ENCODE results near the gene ATP6V1G3.
A peak's percentile ranks its signal among the peaks of the same experiment; 100 is the strongest.
"Not testable (repeated sequence)": the region's sequence is repeated elsewhere in the genome, so short reads cannot be mapped to it uniquely, and the experiment has no call there.

The ATP6V1G3 gene

DNA sequence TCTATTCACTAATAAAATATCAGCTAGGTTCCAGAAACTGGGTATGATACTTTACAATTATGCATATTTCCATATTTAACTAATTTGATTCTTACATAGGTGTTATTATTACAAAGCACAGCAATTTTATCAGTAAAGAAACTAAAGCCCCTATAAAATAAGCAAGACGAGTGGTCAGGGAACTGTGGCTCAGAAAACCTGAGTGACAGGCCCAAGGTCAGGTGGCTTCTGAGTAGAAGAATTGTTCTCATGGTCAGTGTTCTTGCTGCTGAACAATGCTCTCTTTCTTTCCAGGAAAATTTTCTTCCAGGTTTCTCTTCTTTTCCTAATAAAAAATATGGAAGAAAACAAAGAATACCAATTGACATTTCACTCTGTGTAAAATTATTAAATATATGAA, 2.2 kb upstream of the ATP6V1G3 start:
- DNase-seq (ENCODE audit: low read depth) = no peak

DNA sequence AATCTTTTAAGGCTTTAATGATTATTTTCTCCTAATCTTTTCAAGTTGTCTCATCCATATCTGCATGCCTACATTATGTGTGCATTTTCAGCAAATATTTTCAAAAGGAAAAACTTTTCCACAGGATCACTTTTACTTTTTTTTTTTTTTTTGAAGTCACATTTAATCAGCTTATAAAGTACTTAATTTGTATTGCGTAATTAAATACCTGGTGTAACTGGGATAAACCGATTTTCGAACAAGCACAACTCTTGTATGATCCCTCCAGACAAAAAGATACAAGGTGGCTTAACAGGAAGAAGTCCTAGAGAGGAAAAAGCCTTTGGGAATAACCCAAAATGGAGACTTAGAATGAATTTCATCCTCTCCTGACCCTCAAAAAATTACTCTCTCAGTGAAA, 1.3 kb upstream of the ATP6V1G3 start:
- DNase-seq (ENCODE audit: low read depth) = no peak

GRCh38 chr1:198538579-198539364, 1.7 kb downstream of the ATP6V1G3 start:
- DNase-seq (ENCODE audit: low read depth) = no peak

DNA sequence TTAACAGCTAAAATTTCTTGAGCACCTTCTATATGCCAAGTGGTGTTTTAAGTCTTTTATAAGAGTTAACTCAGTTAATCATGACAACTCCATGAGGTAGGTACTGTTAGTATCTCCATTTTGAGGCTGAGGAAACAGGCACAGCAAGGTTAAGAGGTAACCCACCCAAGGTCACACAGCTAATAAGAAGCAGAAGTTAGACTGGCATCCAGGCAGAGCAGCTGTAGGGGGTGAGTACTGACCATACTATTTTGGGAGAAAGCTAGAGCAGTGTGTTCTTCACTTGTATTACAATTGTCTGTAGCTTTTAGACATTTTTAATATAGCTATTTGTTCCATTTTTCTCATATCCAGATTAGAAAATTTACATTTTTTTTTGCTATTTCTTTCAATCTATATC, 4.8 kb downstream of the ATP6V1G3 start:
- no peak for DNase-seq (ENCODE audit: low read depth)

- no peak for DNase-seq (ENCODE audit: low read depth)
Measured at GRCh38 chr1:198534548-198535418, 5.7 kb downstream of the ATP6V1G3 start.

DNA sequence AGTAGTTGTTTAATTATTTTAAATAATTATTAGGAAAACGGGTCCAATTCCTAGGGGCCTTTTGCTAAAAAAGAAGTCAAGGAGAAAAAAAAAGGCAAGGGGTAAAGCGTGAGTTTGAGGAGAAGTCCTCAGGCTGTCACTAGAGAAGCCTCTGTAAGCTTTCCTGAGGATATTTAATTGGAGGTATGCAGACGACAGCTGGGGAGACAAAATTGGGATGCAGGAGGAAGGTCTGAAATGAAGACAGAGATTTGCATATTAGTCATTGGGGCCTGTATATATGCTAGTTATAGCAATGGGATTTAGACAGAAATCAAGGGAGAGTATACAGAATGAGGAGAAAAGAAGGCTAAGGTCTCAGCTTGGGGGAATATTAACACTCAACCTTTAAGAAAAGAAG, 8.6 kb downstream of the ATP6V1G3 start:
- no peak for DNase-seq (ENCODE audit: low read depth)

GRCh38 chr1:198530953-198531352, 9.5 kb downstream of the ATP6V1G3 start:
- no peak for DNase-seq (ENCODE audit: low read depth)

- peak; percentile 79 for DNase-seq (ENCODE audit: low read depth)
Measured at GRCh38 chr1:198529414-198529813, 11.1 kb downstream of the ATP6V1G3 start.

DNA sequence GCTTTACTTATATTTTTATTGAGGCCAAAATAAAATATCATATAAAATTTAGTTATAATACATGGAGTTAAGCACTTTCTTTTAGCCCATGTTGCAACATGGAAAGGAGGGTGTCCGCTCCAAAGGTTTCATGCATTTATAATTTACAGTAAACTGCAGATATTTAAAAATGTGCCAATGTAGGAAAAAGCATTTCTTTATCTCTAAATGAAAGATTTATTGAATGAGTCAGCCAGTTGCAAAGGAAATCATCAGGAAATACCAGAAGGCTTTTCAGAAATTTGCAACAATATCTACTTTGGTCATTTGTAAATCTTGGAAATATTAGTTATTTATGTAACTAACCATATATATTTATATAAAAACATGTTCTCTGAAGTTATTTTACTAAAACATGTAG, 12.1 kb downstream of the ATP6V1G3 start:
- peak; percentile 10 for DNase-seq (ENCODE audit: low read depth)

DNA sequence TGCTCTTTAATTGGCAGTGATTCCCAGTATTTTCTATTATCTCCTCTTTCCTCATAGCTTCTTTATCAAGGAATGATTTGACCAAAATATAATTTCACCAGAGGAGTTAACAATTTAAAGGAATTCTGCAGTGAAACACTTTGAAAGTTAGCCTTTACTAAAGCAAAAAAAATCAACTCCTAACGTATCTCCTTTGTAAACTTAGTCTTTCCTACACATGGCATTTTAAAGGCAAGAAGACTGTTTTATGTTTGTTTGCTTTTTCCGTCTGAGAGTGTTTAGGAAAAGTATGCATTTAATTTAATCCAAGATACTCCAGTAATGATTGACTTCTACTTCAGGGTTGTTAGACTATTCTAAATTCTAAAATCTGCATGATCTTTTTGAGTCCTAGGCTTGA, 15.9 kb downstream of the ATP6V1G3 start:
- DNase-seq (ENCODE audit: low read depth) = no peak

DNA sequence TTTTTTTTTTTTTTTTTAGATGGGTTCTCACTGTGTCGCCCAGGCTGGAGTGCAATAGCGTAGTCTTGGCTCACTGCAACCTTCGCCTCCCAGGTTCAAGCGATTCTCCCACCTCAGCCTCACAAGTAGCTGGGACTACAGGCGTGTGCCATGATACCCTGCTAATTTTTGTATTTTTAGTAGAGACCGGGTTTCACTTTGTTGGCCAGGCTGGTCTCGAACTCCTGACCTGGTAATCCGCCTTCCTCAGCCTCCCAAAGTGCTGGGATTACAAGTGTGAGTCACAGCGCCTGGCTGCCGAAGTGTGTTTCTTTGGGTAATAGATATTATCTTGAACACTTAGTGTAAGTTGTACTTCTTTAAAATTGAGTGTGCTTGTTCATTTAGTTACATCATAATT, 16.4 kb downstream of the ATP6V1G3 start:
- not testable (repeated sequence) for DNase-seq (ENCODE audit: low read depth)

GRCh38 chr1:198523182-198523950, 17.1 kb downstream of the ATP6V1G3 start:
- no peak for DNase-seq (ENCODE audit: low read depth)

GRCh38 chr1:198520524-198521254, 19.8 kb downstream of the ATP6V1G3 start:
- DNase-seq (ENCODE audit: low read depth) = no peak

- no peak for DNase-seq (ENCODE audit: low read depth)
Measured at GRCh38 chr1:198519639-198520501, 20.6 kb downstream of the ATP6V1G3 start.

DNA sequence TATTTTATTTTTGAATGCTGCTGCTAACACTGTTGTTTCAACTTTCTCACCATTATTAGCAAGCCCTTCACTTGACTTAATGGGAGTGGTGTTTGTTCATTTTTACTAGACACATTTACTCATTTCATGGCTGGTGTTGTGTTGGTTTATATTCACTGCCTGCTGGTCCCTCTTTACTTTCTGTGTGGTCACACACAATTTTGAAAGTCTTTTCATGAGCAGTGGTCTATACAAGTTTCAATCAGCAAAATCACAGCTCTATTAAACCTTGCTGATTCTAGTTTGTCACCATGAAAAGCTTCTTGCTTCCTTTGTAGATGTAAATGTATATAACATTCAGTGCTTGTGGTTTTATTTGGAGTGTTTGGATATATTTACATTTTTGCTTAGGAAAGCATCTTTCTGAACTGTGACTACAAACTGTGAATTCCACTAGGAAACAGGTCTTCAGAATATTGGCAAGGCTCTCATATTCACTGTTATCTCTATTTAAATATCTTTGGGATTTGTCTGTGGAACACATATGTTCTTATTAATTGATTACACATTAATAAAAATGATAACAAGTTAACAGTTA, 22.8 kb downstream of the ATP6V1G3 start:
- DNase-seq (ENCODE audit: low read depth) = no peak

DNA sequence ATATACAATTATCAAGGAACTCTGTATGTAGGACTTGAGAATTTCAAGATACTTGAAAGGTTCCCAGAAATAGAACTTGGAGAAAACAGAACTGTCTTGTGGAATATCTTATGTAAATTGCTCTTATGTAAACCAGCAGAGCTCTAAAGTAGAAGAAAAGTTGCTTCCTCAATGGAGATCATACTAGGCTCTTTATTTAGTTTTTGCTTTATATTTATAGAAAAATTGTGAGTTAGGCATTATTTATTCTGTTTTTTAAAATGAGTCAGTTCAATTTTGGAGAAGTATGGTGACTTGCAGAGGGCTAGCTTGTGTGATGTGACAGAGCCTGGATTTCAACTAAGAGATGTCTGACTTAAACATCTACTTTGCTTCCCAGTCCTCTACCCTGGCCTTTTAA, 40.4 kb downstream of the ATP6V1G3 start:
- no peak for DNase-seq (ENCODE audit: low read depth)

DNA sequence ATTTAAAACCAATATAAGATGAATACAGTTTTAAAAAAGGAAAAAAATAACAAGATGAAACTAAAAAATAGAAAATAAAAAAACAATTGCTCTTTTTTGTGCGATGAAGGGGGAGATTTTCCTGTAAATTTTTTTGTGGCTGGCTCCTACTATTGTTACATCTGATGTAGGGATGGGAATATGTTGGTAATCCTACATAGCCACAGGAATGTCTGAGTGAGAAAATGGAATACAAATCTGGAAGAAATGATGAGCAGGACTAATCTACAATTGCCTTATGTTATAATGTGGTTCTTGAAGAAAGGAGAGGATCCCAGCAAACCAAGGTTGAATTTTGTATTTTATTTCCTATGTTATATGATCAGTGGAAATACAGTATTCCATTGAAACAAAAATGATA, 40.9 kb downstream of the ATP6V1G3 start:
- no peak for DNase-seq (ENCODE audit: low read depth)

DNA sequence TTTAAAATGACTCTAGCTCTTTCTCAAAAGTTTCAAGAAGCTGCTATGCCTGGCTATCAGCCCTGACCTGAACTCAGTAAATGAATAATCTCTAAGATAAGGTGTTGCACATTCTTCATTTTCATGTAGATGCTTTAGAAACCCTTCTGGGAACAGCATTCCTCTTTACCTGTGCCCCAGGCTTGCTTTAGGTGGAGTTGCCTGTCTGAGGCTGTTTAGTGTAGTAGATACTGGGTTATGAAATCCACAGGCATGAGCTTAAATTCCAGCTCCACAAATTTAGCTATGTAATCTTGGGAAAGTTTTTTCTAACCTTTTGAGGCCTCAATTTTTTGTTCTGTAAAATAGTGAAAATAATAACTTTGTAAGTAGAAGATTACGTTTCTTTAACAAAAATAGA, 41.6 kb downstream of the ATP6V1G3 start:
- no peak for DNase-seq (ENCODE audit: low read depth)

GRCh38 chr1:198498103-198498385, 42.4 kb downstream of the ATP6V1G3 start:
- DNase-seq (ENCODE audit: low read depth) = no peak

- DNase-seq (ENCODE audit: low read depth) = peak; percentile 53
Measured at GRCh38 chr1:198497326-198498102, 43.0 kb downstream of the ATP6V1G3 start.
